Karpas-422 (cell line): Measurements from ENCODE around the gene LHX8. TPM values are rescaled to one million over a fixed set of nuclear protein-coding genes. Genes with fewer than 3 reads are reported as not detected.
"Not testable (repeated sequence)": the region's sequence is repeated elsewhere in the genome, so short reads cannot be mapped to it uniquely, and the experiment has no call there.

ENCODE experiments used
- DNase-seq: peaks from one replicate; pipeline ENCODE4 v3.0.0-alpha.2; 2015
- H2AFZ ChIP-seq: fragments of 200-600 bp; sonication (generic); 2 replicates; pipeline ENCODE4 v1.6.1; 2014; ENCODE audit warnings: antibody characterized with exemption, low read length, mixed read lengths
- H3K27ac ChIP-seq: fragments of 200-600 bp; sonication (generic); 2 replicates; pipeline ENCODE4 v1.5.1; 2014; ENCODE audit warnings: mild to moderate bottlenecking, low read length, moderate library complexity
- H3K27me3 ChIP-seq: fragments of 200-600 bp; sonication (generic); 2 replicates; pipeline ENCODE4 v1.6.1; 2014; ENCODE audit warnings: low read length, mixed read lengths
- H3K36me3 ChIP-seq: fragments of 200-600 bp; sonication (generic); 2 replicates; pipeline ENCODE4 v1.6.1; 2014; ENCODE audit warnings: low read length, mixed read lengths; ENCODE audit not compliant: insufficient read depth
- H3K4me1 ChIP-seq: fragments of 200-600 bp; sonication (generic); 2 replicates; pipeline ENCODE4 v1.6.1; 2014; ENCODE audit warnings: mild to moderate bottlenecking, low read length, mixed read lengths
- H3K4me2 ChIP-seq: fragments of 200-600 bp; sonication (generic); 2 replicates; pipeline ENCODE4 v1.6.1; 2014; ENCODE audit warnings: low read length, low read depth, mild to moderate bottlenecking; ENCODE audit not compliant: poor library complexity, severe bottlenecking
- H3K4me3 ChIP-seq: fragments of 200-600 bp; sonication (generic); 2 replicates; pipeline ENCODE4 v1.5.1; 2014; ENCODE audit warnings: mild to moderate bottlenecking, antibody characterized with exemption, low read length, mixed read lengths
- H3K79me2 ChIP-seq: fragments of 200-600 bp; sonication (generic); 2 replicates; pipeline ENCODE4 v1.6.1; 2014; ENCODE audit warnings: mild to moderate bottlenecking, low read length, mixed read lengths
- H3K9ac ChIP-seq: fragments of 200-600 bp; sonication (generic); 2 replicates; pipeline ENCODE4 v1.6.0; 2014; ENCODE audit warnings: low read length
- H3K9me2 ChIP-seq: fragments of 200-600 bp; sonication (generic), shearing (Covaris generic); replicated peaks from 2 replicates; pipeline ENCODE4 v1.6.0; 2014; ENCODE audit warnings: mild to moderate bottlenecking, low read length, moderate library complexity; ENCODE audit not compliant: insufficient read depth
- H3K9me3 ChIP-seq: fragments of 300-700, 200-600 bp; sonication (generic); 2 replicates; pipeline ENCODE4 v1.6.1; 2014; ENCODE audit warnings: low read length, mixed read lengths
- H4K20me1 ChIP-seq: fragments of 200-600 bp; sonication (generic); 2 replicates; pipeline ENCODE4 v1.6.1; 2014; ENCODE audit warnings: mild to moderate bottlenecking, antibody characterized with exemption, low read length, low read depth; ENCODE audit not compliant: insufficient read depth
- total RNA-seq: library from RNA; depleted of rRNA; stranded (reverse); fragments of >200 nt; shearing (Covaris generic); gene quantifications from 2 replicates; pipeline ENCODE4 v1.2.3, GENCODE V29; 2014; ENCODE audit warnings: low replicate concordance; rRNA removed

The LHX8 gene
- not detected in 2 replicates for total RNA-seq

- Histone ChIP-seq H3K9me3 (no peaks in the 10 kb centered on the region), H3K4me1 (peaks cover 19% of the 10 kb centered on the region), H3K4me3 (peak within 1 kb of the TSS; percentile 32; the same call in 1 of the 2 replicates), H3K79me2 (no peaks in the 10 kb centered on the region), H3K27ac (no peak within 1 kb of the TSS), H4K20me1 (no peaks in the 10 kb centered on the region), H3K27me3 (no peaks in the 10 kb centered on the region), H2AFZ (no peak within 1 kb of the TSS), H3K36me3 (no peaks in the 10 kb centered on the region), H3K9me2 (no peaks in the 10 kb centered on the region), H3K4me2 (peak within 1 kb of the TSS; percentile 55), H3K9ac (no peak within 1 kb of the TSS)
- DNase-seq, result no peak
These were observed at the start of gene LHX8 for GRCh38 chr1:75133750-75134646. TSS of gene LHX8 (plus strand) at chr1:75134388. CDS start at chr1:75136615, 2,227 bp downstream.

DNA sequence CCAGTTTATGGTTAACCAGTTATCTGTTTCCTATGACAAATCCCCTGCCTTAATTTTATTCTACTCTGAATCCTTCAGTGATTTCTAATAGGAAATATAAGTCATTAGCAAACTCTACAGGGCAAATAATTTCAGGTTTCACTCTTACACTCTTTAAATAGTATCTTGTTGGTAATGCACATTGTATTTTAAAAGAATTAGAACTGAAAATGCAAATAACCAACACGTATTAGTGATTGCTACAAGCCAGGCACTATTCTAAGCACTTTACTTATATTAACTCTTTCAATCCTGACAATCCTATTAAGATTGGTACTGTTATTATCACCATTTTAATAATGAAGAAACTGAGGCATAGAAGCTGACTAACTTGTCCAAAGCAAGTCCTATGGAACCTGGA, 48.3 kb upstream of the LHX8 start:
- no peaks in the 10 kb centered on the region for H3K36me3 ChIP-seq
- no peaks in the 10 kb centered on the region for H3K9me3 ChIP-seq
- H3K9ac ChIP-seq, result no peak overlapping the region
- H3K79me2 ChIP-seq, result no peaks in the 10 kb centered on the region
- H3K27me3 ChIP-seq, result no peaks in the 10 kb centered on the region
- H3K4me2 ChIP-seq, result no peak overlapping the region
- H3K4me3 ChIP-seq, result no peak overlapping the region
- no peaks in the 10 kb centered on the region for H3K9me2 ChIP-seq
- H3K4me1 ChIP-seq, result no peaks in the 10 kb centered on the region
- H3K27ac ChIP-seq, result no peak overlapping the region
- DNase-seq, result no peak
- no peak overlapping the region for H2AFZ ChIP-seq
- no peaks in the 10 kb centered on the region for H4K20me1 ChIP-seq

- Histone ChIP-seq H3K9me2 (no peaks in the 10 kb centered on the region), H4K20me1 (no peaks in the 10 kb centered on the region), H2AFZ (no peak overlapping the region), H3K4me3 (no peak overlapping the region), H3K9ac (no peak overlapping the region), H3K27me3 (no peaks in the 10 kb centered on the region), H3K4me2 (no peak overlapping the region), H3K79me2 (no peaks in the 10 kb centered on the region), H3K36me3 (no peaks in the 10 kb centered on the region), H3K9me3 (no peaks in the 10 kb centered on the region), H3K4me1 (no peaks in the 10 kb centered on the region), H3K27ac (no peak overlapping the region)
- DNase-seq, result no peak
These were observed 46.9 kb upstream of the LHX8 start for GRCh38 chr1:75087278-75087677.

GRCh38 chr1:75092141-75092540, 42.0 kb upstream of the LHX8 start:
- Histone ChIP-seq H3K4me2 (no peak overlapping the region), H3K4me3 (no peak overlapping the region), H3K9me2 (no peaks in the 10 kb centered on the region; the same call in 1 of the 2 replicates), H2AFZ (no peak overlapping the region), H3K4me1 (no peaks in the 10 kb centered on the region), H3K27me3 (no peaks in the 10 kb centered on the region), H3K9me3 (no peaks in the 10 kb centered on the region), H3K79me2 (no peaks in the 10 kb centered on the region), H4K20me1 (no peaks in the 10 kb centered on the region), H3K9ac (no peak overlapping the region), H3K36me3 (no peaks in the 10 kb centered on the region), H3K27ac (no peak overlapping the region)
- no peak for DNase-seq

DNA sequence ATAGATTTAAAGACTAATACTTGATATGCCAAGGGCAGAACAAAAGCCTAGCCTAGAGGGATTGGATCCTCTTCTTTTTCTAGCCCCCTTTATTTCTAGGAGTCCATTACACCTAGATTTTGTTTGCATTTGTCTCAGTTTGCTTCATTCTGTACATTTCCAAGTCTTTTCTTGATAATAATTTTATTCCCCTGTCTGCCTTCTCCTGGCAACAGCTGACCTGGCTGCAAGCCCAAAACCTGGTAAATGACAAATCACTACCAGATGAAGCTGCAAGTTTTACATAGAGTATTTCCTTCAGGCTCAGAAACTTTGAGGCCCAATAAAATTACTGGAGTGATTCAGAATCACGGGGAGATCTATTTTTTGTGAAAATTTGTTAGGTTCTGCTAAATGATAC, 36.5 kb upstream of the LHX8 start:
- Histone ChIP-seq H3K36me3 (no peaks in the 10 kb centered on the region), H3K79me2 (no peaks in the 10 kb centered on the region), H3K9me3 (no peaks in the 10 kb centered on the region), H3K27me3 (no peaks in the 10 kb centered on the region), H3K27ac (no peak overlapping the region), H4K20me1 (no peaks in the 10 kb centered on the region), H2AFZ (no peak overlapping the region), H3K9ac (no peak overlapping the region), H3K9me2 (no peaks in the 10 kb centered on the region; the same call in 1 of the 2 replicates), H3K4me2 (no peak overlapping the region), H3K4me1 (no peaks in the 10 kb centered on the region), H3K4me3 (no peak overlapping the region)
- no peak for DNase-seq

GRCh38 chr1:75099581-75099980, 34.6 kb upstream of the LHX8 start:
- DNase-seq, result no peak
- no peak overlapping the region for H3K9ac ChIP-seq
- no peaks in the 10 kb centered on the region for H4K20me1 ChIP-seq
- H3K27ac ChIP-seq, result no peak overlapping the region
- no peaks in the 10 kb centered on the region for H3K9me3 ChIP-seq
- H2AFZ ChIP-seq, result no peak overlapping the region
- H3K27me3 ChIP-seq, result no peaks in the 10 kb centered on the region
- H3K4me3 ChIP-seq, result no peak overlapping the region
- H3K79me2 ChIP-seq, result no peaks in the 10 kb centered on the region
- no peaks in the 10 kb centered on the region for H3K36me3 ChIP-seq
- H3K4me1 ChIP-seq, result no peaks in the 10 kb centered on the region
- H3K9me2 ChIP-seq, result no peaks in the 10 kb centered on the region; the same call in 1 of the 2 replicates
- H3K4me2 ChIP-seq, result no peak overlapping the region

DNA sequence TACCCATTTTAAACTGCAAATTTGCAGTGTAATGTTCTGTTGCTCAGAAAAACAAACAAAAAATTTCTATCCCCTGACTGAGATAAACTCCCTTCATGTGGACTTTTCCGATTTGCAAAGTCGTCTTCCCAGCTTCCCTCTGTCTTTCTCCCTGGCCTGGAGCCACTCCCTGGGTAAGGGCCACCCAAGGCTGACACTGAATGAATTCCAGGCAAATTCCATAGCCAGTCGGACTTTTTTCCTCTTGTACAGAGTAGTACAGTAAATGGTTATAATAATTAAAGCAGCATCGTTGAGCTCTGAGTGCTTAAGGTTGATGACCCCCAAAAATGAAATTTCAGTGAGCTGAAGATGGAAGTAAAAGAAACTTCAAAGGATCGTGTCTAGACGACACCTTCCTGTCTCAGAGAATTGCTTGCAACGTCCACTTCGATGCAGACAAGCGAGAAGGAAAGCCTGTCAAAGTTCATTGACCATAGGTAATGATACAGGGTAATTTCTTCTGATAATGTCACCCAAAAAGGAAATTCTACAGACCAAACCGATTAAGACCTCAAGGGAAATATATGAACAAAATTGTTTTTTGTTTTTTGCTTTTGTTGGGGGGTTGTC, 33.6 kb upstream of the LHX8 start:
- Histone ChIP-seq H3K4me2 (no peak overlapping the region), H3K27ac (no peak overlapping the region)

GRCh38 chr1:75112362-75112951, 21.7 kb upstream of the LHX8 start:
- H3K36me3 ChIP-seq, H3K4me2 ChIP-seq, H3K9ac ChIP-seq, DNase-seq, H3K4me3 ChIP-seq, H3K4me1 ChIP-seq, H3K9me3 ChIP-seq, H2AFZ ChIP-seq, H4K20me1 ChIP-seq, H3K79me2 ChIP-seq, H3K9me2 ChIP-seq, H3K27ac ChIP-seq, H3K27me3 ChIP-seq: not testable (repeated sequence)

More for the DNA sequence above, 33.6 kb upstream of the LHX8 start:
- Histone ChIP-seq H3K9me2 (no peaks in the 10 kb centered on the region; the same call in 1 of the 2 replicates), H3K36me3 (no peaks in the 10 kb centered on the region), H3K9me3 (no peaks in the 10 kb centered on the region), H3K79me2 (no peaks in the 10 kb centered on the region), H2AFZ (no peak overlapping the region), H3K4me3 (no peak overlapping the region), H3K27me3 (no peaks in the 10 kb centered on the region), H4K20me1 (no peaks in the 10 kb centered on the region), H3K4me1 (no peaks in the 10 kb centered on the region), H3K9ac (no peak overlapping the region)
- no peak for DNase-seq
